Natural killer cell treated with Interleukin-12 subunit alpha and Interleukin-12 subunit beta and Interleukin-15 and Interleukin-18, amount 100 ng/mL, for 72 hours (primary cell): Measurements from ENCODE around the gene ADGRL3. TPM values are rescaled to one million over a fixed set of nuclear protein-coding genes. Genes with fewer than 3 reads are reported as not detected.

Experiments used
- ATAC-seq, 2 donors: fragments of 150-1000 bp; cut with Tn5 transposase in 1 of 2; sonication (Bioruptor Pico), chemical (Tn5 transposase) in 1 of 2; 2 replicates each; pipeline ENCODE4 v1.10.0; 2021
- DNase-seq: peaks from one replicate; pipeline ENCODE4 v3.0.0; 2022; ENCODE audit warnings: low spot score
- H3K27ac Mint-ChIP-seq, 2 donors: 1 replicate in 1 of 2; 2 replicates in 1 of 2; pipeline ENCODE4 v1.8.0; 2022; ENCODE audit warnings: mixed read lengths in 2 of 2, mild to moderate bottlenecking in 1 of 2, moderate library complexity in 1 of 2
- H3K27me3 Mint-ChIP-seq, 2 donors: 1 replicate in 1 of 2; 2 replicates in 1 of 2; pipeline ENCODE4 v1.8.0; 2022; ENCODE audit warnings: mixed read lengths in 2 of 2
- H3K36me3 Mint-ChIP-seq: one replicate; pipeline ENCODE4 v1.8.0; 2022; ENCODE audit warnings: mixed read lengths
- H3K4me1 Mint-ChIP-seq, 2 donors: 1 replicate in 1 of 2; 2 replicates in 1 of 2; pipeline ENCODE4 v1.8.0; 2022; ENCODE audit warnings: low read depth in 2 of 2, mixed read lengths in 2 of 2, mild to moderate bottlenecking in 1 of 2
- H3K4me3 Mint-ChIP-seq: one replicate; pipeline ENCODE4 v1.8.0; 2022; ENCODE audit warnings: mixed read lengths
- H3K9me3 Mint-ChIP-seq: 2 replicates; pipeline ENCODE4 v1.8.0; 2022; ENCODE audit warnings: mixed read lengths
- total RNA-seq, 2 donors: library from RNA; stranded (reverse); gene quantifications; one replicate each; pipeline ENCODE4 v1.2.3, GENCODE V29; 2022

ADGRL3 gene
- total RNA-seq, 2 donors from 2014 or later, result not detected

DNA sequence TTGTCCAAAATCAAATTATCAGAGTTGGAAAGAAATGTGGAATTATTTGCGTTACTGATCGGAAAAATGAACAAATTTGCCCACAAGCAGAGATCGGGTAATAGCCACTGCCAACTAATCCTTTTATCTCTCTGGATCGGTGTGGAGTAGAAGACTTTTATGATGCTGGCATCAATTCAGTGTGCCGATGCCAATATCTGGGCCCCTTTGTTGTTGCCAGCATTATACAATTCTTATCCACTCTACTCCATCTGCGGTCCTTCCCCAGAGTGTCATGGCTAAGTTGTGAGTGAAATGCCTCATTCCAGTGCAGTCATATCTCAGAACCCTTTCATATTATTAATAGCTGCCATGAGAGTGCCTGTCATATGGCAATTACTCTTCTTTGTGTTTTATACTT lies 660.2 kb downstream of the ADGRL3 start:
- peaks cover 18% of the 10 kb centered on the region for H3K9me3 Mint-ChIP-seq
- H3K4me3 Mint-ChIP-seq, result no peak overlapping the region
- DNase-seq (no peak), ATAC-seq (no peak)
- peaks cover 5% of the 10 kb centered on the region for H3K36me3 Mint-ChIP-seq
- no peaks in the 10 kb centered on the region for H3K4me1 Mint-ChIP-seq
- H3K27ac Mint-ChIP-seq, result no peak overlapping the region
- H3K27me3 Mint-ChIP-seq, result no peaks in the 10 kb centered on the region

DNA sequence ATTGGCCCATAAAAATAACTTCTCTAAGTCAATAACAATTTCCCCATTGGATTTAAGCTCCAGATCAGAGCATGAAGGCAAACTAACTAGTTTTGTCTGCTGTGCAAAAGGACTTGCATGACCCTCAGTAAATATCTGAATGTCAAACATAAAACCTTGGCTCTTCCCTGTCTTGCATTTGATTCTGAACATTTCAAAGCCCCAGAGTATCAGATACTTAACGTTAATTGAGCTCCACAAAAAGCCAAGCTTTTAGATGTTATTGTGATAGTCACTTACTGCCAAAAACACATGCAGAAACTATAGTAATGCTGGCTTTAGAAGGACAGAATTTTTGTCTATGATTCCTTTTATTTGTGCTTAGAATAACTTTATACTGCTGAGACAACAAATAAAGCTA lies 664.2 kb downstream of the ADGRL3 start:
- DNase-seq, result no peak

DNA sequence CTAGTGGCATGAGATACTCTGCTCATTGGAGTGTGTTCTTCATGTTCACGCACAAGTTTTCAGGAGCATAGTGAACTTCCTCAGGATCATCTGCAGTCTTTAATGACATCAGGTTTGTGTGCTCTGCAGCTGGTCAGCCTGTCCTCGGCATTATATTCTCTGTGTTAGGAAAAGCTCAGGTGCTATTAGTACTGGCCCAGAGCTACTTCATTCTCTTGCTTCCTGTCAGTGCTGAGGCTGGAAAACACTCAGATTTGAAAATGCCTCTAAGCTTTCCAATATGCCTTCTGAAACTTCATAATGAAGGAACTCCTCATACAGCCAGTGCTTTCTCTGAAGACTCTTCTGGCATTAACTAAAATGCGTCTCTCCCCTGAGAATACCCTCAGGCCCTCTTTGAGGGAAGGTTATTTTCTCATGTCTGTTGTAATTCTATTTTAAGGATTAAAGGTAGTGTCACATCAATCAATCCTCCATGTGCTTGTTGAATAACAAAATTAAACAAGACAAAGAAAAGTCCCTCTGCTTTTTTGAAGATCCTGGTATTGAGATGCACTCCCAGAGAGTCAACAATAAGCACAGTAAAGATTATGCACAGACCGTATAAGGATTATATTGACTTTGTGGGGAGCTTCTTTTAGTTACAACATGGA lies 666.4 kb downstream of the ADGRL3 start:
- no peak for ATAC-seq

More for the DNA sequence above, 664.2 kb downstream of the ADGRL3 start:
- Mint-ChIP-seq H3K27me3 (no peaks in the 10 kb centered on the region), H3K27ac (no peak overlapping the region), H3K36me3 (no peaks in the 10 kb centered on the region), H3K9me3 (peaks cover 19% of the 10 kb centered on the region), H3K4me3 (no peak overlapping the region), H3K4me1 (no peaks in the 10 kb centered on the region)
- no peak for ATAC-seq

DNA sequence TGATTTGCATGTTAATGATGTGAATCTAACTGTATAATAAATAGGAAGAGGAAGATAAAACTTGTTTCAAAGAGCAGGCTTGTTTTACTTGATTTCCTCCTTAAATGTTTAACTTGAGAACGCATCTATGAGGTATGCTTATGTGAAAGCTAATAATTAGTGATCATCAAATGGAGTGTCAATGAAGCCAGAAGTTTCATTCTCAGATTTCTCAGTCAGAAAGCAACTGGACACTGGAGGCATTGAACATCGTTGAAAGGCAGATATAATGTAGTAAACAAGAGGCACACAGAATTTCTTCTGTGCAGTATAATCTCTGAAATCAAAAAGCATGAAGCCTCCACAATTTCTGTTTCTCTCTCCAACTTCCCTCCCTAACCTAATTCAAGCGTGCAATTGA lies 672.9 kb downstream of the ADGRL3 start:
- no peak for DNase-seq
- H3K9me3 Mint-ChIP-seq, result peaks cover 21% of the 10 kb centered on the region
- H3K4me3 Mint-ChIP-seq, result no peak overlapping the region
- no peaks in the 10 kb centered on the region for H3K27me3 Mint-ChIP-seq
- no peak for ATAC-seq
- peaks cover 2% of the 10 kb centered on the region for H3K36me3 Mint-ChIP-seq
- H3K4me1 Mint-ChIP-seq, result peaks cover 0 to 10% of the 10 kb centered on the region in 2 donors
- no peak overlapping the region for H3K27ac Mint-ChIP-seq

More for the DNA sequence above, 666.4 kb downstream of the ADGRL3 start:
- Mint-ChIP-seq H3K9me3 (peaks cover 10% of the 10 kb centered on the region), H3K27ac (no peak overlapping the region), H3K4me3 (no peak overlapping the region), H3K27me3 (no peaks in the 10 kb centered on the region), H3K4me1 (no peaks in the 10 kb centered on the region), H3K36me3 (no peaks in the 10 kb centered on the region)
- no peak for DNase-seq

DNA sequence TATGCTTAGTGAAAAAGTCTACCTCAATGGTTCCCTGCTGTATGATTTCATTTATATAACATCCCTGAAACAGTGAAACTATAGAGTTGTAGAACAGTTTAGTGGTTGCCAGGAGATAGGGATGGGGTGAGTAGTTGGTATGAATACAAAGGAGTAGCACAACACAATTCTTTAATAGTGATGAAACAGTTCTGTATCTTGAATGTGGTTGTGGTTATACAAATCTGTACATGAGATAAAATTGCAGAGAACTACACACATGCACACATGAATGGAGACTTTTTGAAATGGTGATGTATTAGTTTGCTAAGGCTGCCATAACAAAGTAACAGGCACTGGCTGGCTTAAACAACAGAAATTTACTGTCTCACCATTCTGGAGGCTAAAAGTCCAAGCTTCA lies 677.1 kb downstream of the ADGRL3 start:
- H3K4me1 Mint-ChIP-seq, result peaks cover 0 to 11% of the 10 kb centered on the region in 2 donors
- H3K36me3 Mint-ChIP-seq, result peaks cover 4% of the 10 kb centered on the region
- no peaks in the 10 kb centered on the region for H3K27me3 Mint-ChIP-seq
- ATAC-seq (peak in 1 of 2 donors; percentile 57), DNase-seq (no peak)
- H3K4me3 Mint-ChIP-seq, result no peak overlapping the region
- H3K27ac Mint-ChIP-seq, result peak overlapping the region in 1 of 2 donors; percentile 66
- H3K9me3 Mint-ChIP-seq, result peaks cover 12% of the 10 kb centered on the region

DNA sequence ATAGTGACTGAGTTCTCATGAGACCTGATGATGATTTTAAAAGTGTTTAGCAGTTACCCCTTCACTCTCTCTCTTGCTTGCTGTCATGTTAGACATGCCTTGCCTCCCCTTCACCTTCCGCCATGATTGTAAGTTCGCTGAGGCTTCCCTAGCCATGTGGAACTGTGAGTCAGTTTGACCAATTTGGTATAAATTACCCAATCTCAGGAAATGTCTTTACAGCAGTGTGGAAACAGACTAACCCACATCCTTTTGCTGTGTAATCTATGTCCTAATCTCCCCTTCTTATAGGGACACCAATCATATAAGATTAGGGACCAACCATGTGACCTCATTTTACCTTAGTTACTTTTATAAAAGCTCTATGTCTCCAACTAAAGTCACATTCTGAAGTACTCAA lies 677.8 kb downstream of the ADGRL3 start:
- peaks cover 4% of the 10 kb centered on the region for H3K36me3 Mint-ChIP-seq
- peak overlapping the region in 1 of 2 donors; percentile 66 for H3K27ac Mint-ChIP-seq
- H3K9me3 Mint-ChIP-seq, result peaks cover 16% of the 10 kb centered on the region
- H3K4me3 Mint-ChIP-seq, result peak overlapping the region; percentile 28
- peaks cover 0 to 11% of the 10 kb centered on the region in 2 donors for H3K4me1 Mint-ChIP-seq
- DNase-seq (no peak), ATAC-seq (peak in 1 of 2 donors; percentile 80)
- H3K27me3 Mint-ChIP-seq, result no peaks in the 10 kb centered on the region

DNA sequence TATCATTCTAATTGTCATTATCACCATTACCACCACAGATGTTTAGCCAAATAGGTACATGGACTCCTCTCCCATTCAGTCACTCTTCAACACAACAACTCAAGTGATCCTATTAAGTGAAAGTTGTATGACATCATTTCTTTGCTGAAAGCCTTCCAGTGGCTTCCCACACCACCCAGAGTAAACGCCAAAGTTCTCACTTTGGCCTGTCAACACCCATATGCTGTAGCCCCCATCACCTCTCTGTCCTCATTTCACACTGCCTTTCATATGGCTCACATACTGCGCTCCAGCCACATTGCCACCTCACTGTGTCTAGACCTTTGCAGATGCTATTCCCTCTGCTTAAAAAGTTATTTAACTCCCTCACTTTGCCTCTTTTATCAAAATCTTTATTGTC lies 682.3 kb downstream of the ADGRL3 start:
- Mint-ChIP-seq H3K27ac (no peak overlapping the region), H3K36me3 (peaks cover 4% of the 10 kb centered on the region), H3K9me3 (peaks cover 10% of the 10 kb centered on the region), H3K4me1 (peaks cover 0 to 7% of the 10 kb centered on the region in 2 donors), H3K4me3 (no peak overlapping the region), H3K27me3 (no peaks in the 10 kb centered on the region)
- ATAC-seq, result no peak
- DNase-seq, result no peak

DNA sequence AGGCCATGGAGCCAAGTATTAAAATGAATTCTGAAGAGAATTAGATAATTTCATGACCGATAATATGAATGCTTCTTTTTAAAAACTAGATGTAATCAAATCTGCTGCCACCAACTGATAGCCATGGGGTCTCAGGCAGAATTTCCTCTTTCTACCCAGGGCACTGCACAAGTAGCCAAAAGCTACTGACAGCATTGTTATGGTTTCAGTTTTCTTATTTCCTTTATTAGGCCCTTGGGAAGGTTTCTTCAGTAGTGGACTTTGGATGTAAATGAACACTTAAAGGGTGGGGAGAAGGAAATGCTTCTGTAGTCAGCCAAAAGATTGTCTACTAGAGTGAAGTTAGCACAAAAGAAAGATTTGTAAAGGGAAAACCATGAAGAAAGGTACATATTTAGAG lies 686.0 kb downstream of the ADGRL3 start:
- H3K4me1 Mint-ChIP-seq, result no peaks in the 10 kb centered on the region
- no peak overlapping the region for H3K4me3 Mint-ChIP-seq
- no peak overlapping the region for H3K27ac Mint-ChIP-seq
- no peak for ATAC-seq
- H3K27me3 Mint-ChIP-seq, result no peaks in the 10 kb centered on the region
- no peak for DNase-seq
- H3K36me3 Mint-ChIP-seq, result no peaks in the 10 kb centered on the region
- peaks cover 11% of the 10 kb centered on the region for H3K9me3 Mint-ChIP-seq

DNA sequence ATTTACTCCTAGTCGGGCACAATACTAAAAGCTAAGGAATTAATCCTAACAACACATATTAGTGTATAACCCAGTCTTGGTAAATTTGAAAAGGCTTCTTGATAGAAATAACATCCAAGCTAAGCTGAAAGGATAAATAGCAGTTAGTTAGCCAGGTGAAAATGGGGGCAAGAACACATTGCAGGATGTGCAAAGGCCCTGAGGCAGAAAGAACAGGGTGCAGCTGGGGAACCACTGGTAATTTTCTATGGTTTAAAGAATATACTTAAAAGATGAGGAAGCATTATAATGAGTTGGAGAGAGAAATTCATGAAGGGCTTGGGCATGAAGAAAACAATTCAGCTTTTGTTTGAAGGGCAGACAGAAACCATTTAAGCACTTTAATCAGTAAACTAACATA lies 689.0 kb downstream of the ADGRL3 start:
- H3K4me3 Mint-ChIP-seq, result no peak overlapping the region

DNA sequence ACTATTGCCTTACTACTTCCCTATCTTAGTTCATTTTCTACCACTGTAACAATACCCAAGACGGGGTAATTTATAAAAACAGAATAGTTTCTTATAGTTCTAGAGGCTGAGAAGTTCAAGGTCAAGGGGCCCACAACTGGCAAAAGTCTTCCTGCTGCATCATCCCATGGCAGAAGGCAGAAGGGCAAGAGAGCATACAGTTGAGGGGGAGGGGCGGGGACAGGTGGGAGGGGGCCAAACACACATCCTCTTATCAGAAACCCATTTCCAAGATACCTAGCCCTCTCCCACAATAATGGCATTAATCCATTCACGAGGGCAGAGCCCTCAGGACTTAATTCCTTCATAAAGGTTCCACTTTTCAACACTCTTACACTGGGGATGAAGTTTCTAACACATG lies 690.2 kb downstream of the ADGRL3 start:
- Mint-ChIP-seq H3K36me3 (no peaks in the 10 kb centered on the region), H3K4me1 (no peaks in the 10 kb centered on the region), H3K27me3 (no peaks in the 10 kb centered on the region), H3K9me3 (peaks cover 12% of the 10 kb centered on the region), H3K4me3 (no peak overlapping the region), H3K27ac (no peak overlapping the region)
- DNase-seq, result no peak
- ATAC-seq, result no peak

More for the DNA sequence above, 689.0 kb downstream of the ADGRL3 start:
- H3K27ac Mint-ChIP-seq, result no peak overlapping the region
- DNase-seq (no peak), ATAC-seq (no peak)
- no peaks in the 10 kb centered on the region for H3K4me1 Mint-ChIP-seq
- H3K36me3 Mint-ChIP-seq, result no peaks in the 10 kb centered on the region
- peaks cover 7% of the 10 kb centered on the region for H3K9me3 Mint-ChIP-seq
- no peaks in the 10 kb centered on the region for H3K27me3 Mint-ChIP-seq

DNA sequence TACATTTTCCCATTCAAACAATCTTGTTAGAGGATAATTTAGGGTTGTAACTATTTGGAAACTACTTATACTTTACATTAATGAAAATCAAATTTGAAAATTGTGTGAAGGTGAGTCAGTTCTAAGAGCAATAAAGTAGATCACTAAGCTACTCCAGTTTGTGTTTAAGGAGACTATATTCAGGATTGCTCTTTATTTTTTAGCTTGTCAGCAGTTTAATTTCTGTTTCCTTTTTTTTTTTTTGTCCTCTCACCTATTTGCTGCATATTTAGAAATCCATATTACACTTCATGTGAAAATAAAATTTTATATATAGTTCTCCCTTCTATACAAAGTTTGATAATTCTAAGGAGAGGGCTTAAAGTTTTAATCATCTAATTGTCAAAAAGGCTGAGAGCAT lies 691.8 kb downstream of the ADGRL3 start:
- Mint-ChIP-seq H3K9me3 (peaks cover 9% of the 10 kb centered on the region), H3K36me3 (no peaks in the 10 kb centered on the region), H3K27ac (no peak overlapping the region), H3K27me3 (no peaks in the 10 kb centered on the region), H3K4me1 (no peaks in the 10 kb centered on the region), H3K4me3 (no peak overlapping the region)
- no peak for ATAC-seq
- DNase-seq, result no peak

DNA sequence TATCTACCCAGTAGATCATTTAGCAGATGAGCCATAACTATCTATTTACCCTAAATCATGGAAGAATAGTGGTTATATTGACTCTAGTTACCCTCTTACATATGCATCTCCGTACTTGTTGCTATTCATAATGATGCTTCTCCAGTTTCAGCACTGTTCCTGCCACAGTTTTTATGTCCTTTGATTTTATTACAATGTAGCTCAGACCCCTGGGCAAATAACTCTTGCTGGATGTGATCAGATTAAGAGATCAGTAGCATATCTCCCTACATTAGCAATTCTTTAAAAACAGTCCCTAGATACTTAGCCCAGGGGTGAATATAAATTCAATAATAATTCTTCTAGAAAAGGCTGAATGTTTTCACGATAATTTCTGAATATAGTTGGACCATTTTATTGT lies 696.5 kb downstream of the ADGRL3 start:
- Mint-ChIP-seq H3K27me3 (no peaks in the 10 kb centered on the region), H3K9me3 (peaks cover 20% of the 10 kb centered on the region), H3K4me1 (no peaks in the 10 kb centered on the region), H3K27ac (no peak overlapping the region), H3K36me3 (no peaks in the 10 kb centered on the region), H3K4me3 (no peak overlapping the region)
- no peak for DNase-seq
- no peak for ATAC-seq

DNA sequence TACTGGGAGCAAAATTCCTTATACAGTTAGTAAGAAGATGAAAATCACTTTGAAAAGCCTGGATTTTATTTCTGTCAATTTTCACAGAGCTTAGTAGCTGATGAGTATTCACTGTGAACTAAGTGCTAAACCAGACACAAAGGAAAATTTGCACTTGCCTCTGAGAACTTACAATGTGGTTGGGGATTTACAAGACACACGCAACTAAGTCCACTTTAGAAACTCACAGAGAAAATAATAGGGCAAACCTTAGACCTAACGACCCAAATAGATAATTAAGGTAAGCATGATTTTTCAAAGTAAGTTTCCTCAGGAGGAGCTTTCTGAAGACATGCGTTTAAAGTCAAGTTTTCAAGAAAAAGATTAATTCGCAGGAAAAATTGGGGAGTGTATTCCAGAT lies 708.9 kb downstream of the ADGRL3 start:
- ATAC-seq (no peak), DNase-seq (no peak)
- H3K9me3 Mint-ChIP-seq, result no peaks in the 10 kb centered on the region
- no peak overlapping the region for H3K4me3 Mint-ChIP-seq
- no peak overlapping the region for H3K27ac Mint-ChIP-seq
- H3K36me3 Mint-ChIP-seq, result no peaks in the 10 kb centered on the region
- H3K27me3 Mint-ChIP-seq, result no peaks in the 10 kb centered on the region
- no peaks in the 10 kb centered on the region for H3K4me1 Mint-ChIP-seq

DNA sequence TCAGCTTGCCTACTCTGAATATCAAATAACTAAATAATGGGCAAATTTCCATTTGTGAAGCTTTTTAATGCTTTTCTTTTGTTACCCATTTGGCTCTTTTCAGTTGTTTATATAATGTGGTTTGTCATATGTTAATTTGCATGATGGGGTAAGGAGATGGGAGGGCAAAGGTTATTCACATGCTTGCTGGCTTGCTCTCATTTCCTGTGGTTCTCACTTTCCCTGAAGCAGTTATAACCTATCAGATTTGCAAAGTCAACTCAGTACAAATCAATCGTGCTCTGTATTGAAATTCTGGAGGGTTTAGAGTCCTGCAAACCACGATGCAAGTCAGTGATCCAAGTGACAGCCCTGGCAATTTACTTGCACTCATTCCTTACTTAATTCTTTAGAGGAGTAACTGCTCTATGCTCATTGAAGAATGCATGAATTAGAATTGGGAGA lies 711.2 kb downstream of the ADGRL3 start:
- no peaks in the 10 kb centered on the region for H3K9me3 Mint-ChIP-seq
- ATAC-seq, result no peak
- no peak for DNase-seq

DNA sequence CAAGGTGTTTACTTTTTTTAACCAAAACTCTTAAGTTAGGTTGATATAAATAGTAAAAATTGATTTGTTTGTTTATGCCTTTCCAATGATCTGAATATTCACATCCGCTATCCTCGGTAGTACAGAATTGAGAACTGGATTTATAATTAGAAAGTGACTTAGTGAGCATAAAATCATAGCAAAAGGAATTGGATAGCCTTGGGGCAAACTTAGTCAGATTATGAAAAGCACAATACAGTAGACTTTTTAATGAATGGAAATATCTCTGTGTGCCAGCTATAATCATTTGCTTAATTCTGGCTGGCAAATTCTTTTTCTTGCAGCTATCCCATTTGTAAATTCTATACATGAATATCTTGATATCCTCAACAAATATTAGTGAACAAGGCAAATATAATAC lies 713.5 kb downstream of the ADGRL3 start:
- Mint-ChIP-seq H3K9me3 (peaks cover 10% of the 10 kb centered on the region), H3K4me1 (no peaks in the 10 kb centered on the region), H3K27me3 (no peaks in the 10 kb centered on the region), H3K27ac (no peak overlapping the region), H3K36me3 (no peaks in the 10 kb centered on the region), H3K4me3 (no peak overlapping the region)
- ATAC-seq (no peak), DNase-seq (no peak)

More for the DNA sequence above, 711.2 kb downstream of the ADGRL3 start:
- Mint-ChIP-seq H3K27me3 (no peaks in the 10 kb centered on the region), H3K4me3 (no peak overlapping the region), H3K27ac (no peak overlapping the region), H3K36me3 (no peaks in the 10 kb centered on the region), H3K4me1 (no peaks in the 10 kb centered on the region)
